Adrenal gland (tissue), 12 donors: ENCODE measurements around the gene PIK3C2G. TPM values are rescaled to one million over a fixed set of nuclear protein-coding genes. Genes with fewer than 3 reads are reported as not detected.
"Not testable (repeated sequence)": the region's sequence is repeated elsewhere in the genome, so short reads cannot be mapped to it uniquely, and the experiment has no call there.

ENCODE experiments used
- DNase-seq, 7 donors: peaks; one replicate each; pipeline ENCODE4 v3.0.0-alpha.2; 2019 to 2020
- H3K27ac ChIP-seq, 5 donors: fragments of 200-600 bp; sonication (generic) in 4 of 5; 1 replicate in 3 of 5; 2 replicates in 2 of 5; pipeline versions ENCODE4 v1.5.1 to v1.8.0; 2016 to 2020; ENCODE audit warnings: mild to moderate bottlenecking in 1 of 5
- H3K27me3 ChIP-seq: fragments of 200-600 bp; 2 replicates; pipeline ENCODE4 v1.8.0; 2021
- H3K36me3 ChIP-seq, 2 donors: fragments of 200-600 bp; replicated peaks in 1 of 2; 1 replicate in 1 of 2; 2 replicates in 1 of 2; pipeline versions ENCODE4 v1.5.1 to v1.8.0; 2018 to 2022
- H3K4me1 ChIP-seq, 2 donors: fragments of 200-600 bp; replicated peaks in 1 of 2; 1 replicate in 1 of 2; 2 replicates in 1 of 2; pipeline versions ENCODE4 v1.5.1 to v1.8.0; 2018 to 2021
- H3K4me3 ChIP-seq, 4 donors: fragments of 200-600 bp; sonication (generic) in 3 of 4; one replicate each; pipeline ENCODE4 v1.5.1; 2016 to 2018
- H3K9me3 ChIP-seq, 3 donors: fragments of 200-600 bp; sonication (generic) in 1 of 3; replicated peaks in 1 of 3; 1 replicate in 2 of 3; 2 replicates in 1 of 3; pipeline versions ENCODE4 v1.5.1 to v1.8.0; 2016 to 2021
- POLR2A ChIP-seq, 2 donors: fragments of 450-650 bp; IDR thresholded peaks; one replicate each; pipeline ENCODE4 v1.6.1; 2017; ENCODE audit warnings: antibody characterized with exemption in 2 of 2, mild to moderate bottlenecking in 2 of 2, moderate library complexity in 1 of 2
- WGBS, 4 donors: extraction: QIAGEN DNeasy Blood & Tissue Kit in 2 of 4; methylation state at CpG; one replicate each; pipeline versions ENCODE4 v1.1.5 to v1.1.7; 2013 to 2017; 5-methylcytosine and 5-hydroxymethylcytosine counted together
- intact Hi-C, 2 donors: fragments of 100-400 bp; cut with DNase I; formaldehyde crosslinking; loops; one replicate each; pipeline versions ENCODE4 v1.14.1 to v1.15.0; 2022 to 2023
- polyA plus RNA-seq, 3 donors: library from polyadenylated mRNA; stranded (reverse); fragments of 200-250 nt in 2 of 3; fragments of 350-450 nt in 1 of 3; fragmentation: Illumina TruSeq in 1 of 3; extraction: RNeasy Lipid Tissue Mini Kit (QIAGEN cat#74804) in 1 of 3; gene quantifications; one replicate each; pipeline ENCODE4 v1.2.3, GENCODE V29; 2013 to 2014
- total RNA-seq, 9 donors: library from RNA; depleted of rRNA in 4 of 9; stranded (reverse); fragments of >200 nt in 4 of 9; fragments of 120-200 nt in 1 of 9; fragmentation: NEBNext Ultra II Directional in 1 of 9; extraction: Animal tissue kit (Norgen Biotek cat#: 25700) in 1 of 9; gene quantifications; one replicate each; pipeline versions ENCODE4 v1.1.0 to v1.2.4, GENCODE V29; 2013 to 2023
- TF ChIP-seq, protein P1 (sequence below), 6 experiments: fragments of 450-650 bp in 4 of 6; fragments of 200-600 bp in 2 of 6; sonication (generic) in 1 of 6; IDR thresholded peaks; 1 replicate in 5 of 6; 2 replicates in 1 of 6; pipeline versions ENCODE4 v1.5.1 to v1.8.0; 2016 to 2021; ENCODE audit warnings: antibody characterized with exemption in 6 of 6, mild to moderate bottlenecking in 2 of 6, moderate library complexity in 1 of 6
- donor health status: healthy with polysubstance abuse.
- donor health status: Bipolar disorder and iron deficiency.
- donor health status: DM: yes; HTN: yes; CAD: no.
- donor health status: DM: no; HTN: no; CAD: no.
- donor health status: DM: no; HTN: no; CAD: no.
- donor health status: DM: yes; HTN: yes; CAD: no.

PIK3C2G gene
- total and polyA plus RNA-seq, 12 donors = 0.11 to 1.3 (median 0.54) TPM

DNA sequence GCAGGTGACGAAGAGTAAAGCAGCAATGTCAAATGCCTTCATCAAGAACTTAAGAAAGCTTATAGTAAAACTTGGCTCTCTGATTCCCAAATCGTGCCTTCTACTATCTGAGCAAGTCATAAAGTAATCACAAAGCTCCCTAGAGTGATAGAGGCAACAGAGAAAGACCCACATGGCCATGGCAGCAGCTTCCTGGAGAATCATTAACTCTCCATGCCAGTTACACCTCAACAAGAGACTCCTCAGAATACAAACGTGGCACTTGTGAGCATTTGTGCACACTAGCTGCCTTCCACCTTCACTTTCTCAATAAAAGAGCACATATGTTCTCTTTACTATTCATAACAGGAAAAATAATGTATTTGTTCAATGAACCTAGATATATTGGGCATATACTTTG is 428.5 kb downstream of the PIK3C2G start:
- 75 to 78% (median 76%) methylated on average over 3 of the region's 3 CpGs for WGBS, 4 donors
- H3K36me3 ChIP-seq = no peaks in the 10 kb centered on the region
- no peak overlapping the region for H3K4me3 ChIP-seq
- no peak for DNase-seq
- intact Hi-C loops = no loop called here
- no peaks in the 10 kb centered on the region for H3K27me3 ChIP-seq
- H3K27ac ChIP-seq = no peak overlapping the region
- H3K4me1 ChIP-seq = no peaks in the 10 kb centered on the region
- no peak for TF ChIP-seq POLR2A (IDR thresholded peaks at IDR 0.05)
- TF ChIP-seq, protein P1, sequence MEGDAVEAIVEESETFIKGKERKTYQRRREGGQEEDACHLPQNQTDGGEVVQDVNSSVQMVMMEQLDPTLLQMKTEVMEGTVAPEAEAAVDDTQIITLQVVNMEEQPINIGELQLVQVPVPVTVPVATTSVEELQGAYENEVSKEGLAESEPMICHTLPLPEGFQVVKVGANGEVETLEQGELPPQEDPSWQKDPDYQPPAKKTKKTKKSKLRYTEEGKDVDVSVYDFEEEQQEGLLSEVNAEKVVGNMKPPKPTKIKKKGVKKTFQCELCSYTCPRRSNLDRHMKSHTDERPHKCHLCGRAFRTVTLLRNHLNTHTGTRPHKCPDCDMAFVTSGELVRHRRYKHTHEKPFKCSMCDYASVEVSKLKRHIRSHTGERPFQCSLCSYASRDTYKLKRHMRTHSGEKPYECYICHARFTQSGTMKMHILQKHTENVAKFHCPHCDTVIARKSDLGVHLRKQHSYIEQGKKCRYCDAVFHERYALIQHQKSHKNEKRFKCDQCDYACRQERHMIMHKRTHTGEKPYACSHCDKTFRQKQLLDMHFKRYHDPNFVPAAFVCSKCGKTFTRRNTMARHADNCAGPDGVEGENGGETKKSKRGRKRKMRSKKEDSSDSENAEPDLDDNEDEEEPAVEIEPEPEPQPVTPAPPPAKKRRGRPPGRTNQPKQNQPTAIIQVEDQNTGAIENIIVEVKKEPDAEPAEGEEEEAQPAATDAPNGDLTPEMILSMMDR (IDR thresholded peaks at IDR 0.05) = no peak
- H3K9me3 ChIP-seq = no peaks in the 10 kb centered on the region

- no peaks in the 10 kb centered on the region for H3K36me3 ChIP-seq
- no peaks in the 10 kb centered on the region for H3K4me1 ChIP-seq
- no peaks in the 10 kb centered on the region for H3K27me3 ChIP-seq
- TF ChIP-seq, protein P1 (IDR thresholded peaks at IDR 0.05) = no peak
- no peak for TF ChIP-seq POLR2A (IDR thresholded peaks at IDR 0.05)
- WGBS, 4 donors = 86 to 93% (median 90%) methylated on average over 4 of the region's 4 CpGs
- no peak for DNase-seq
- no peaks in the 10 kb centered on the region for H3K9me3 ChIP-seq
- intact Hi-C loops = no loop called here
- no peak overlapping the region for H3K4me3 ChIP-seq
- no peak overlapping the region for H3K27ac ChIP-seq
Measured at GRCh38 chr12:18690653-18691052, 429.3 kb downstream of the PIK3C2G start.

- H3K4me1 ChIP-seq, H3K36me3 ChIP-seq, H3K4me3 ChIP-seq, H3K9me3 ChIP-seq, H3K27me3 ChIP-seq, intact Hi-C loops, DNase-seq, H3K27ac ChIP-seq: not testable (repeated sequence)
- 83 to 87% (median 85%) methylated on average over 5 of the region's 5 CpGs for WGBS, 4 donors
Measured at GRCh38 chr12:18693986-18694385, 432.7 kb downstream of the PIK3C2G start.

DNA sequence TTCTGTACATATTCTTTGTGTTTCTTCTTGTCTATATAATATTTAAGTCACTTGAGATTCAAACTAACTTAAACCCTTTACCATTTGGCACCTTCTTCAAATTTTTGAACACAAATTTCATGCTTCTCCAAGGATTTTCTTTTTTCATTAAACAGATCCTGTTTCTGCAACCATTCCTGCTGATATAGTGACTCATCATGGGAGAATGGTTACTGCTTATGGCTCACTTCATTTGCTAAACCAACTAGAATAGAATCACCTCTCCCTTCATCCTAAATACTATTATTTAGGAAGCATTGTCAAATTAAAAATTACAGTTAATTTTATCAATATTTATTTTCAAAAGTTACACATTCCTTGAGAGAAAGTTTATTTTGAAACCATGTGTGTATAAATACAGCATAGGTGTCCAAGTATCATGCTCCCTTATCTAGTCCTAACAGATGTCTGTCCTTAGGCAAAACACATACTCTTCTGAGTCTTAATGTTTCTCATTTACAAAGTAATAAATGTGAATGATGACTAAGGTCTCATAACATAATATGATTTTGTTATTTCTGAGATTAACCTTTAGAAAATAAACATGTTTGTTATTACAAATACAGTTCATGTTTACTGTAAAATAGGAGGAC is 435.8 kb downstream of the PIK3C2G start:
- H3K4me1 ChIP-seq = peaks cover 0 to 5% of the 10 kb centered on the region in 2 donors
- no peak overlapping the region for H3K4me3 ChIP-seq
- intact Hi-C loops = no loop called here
- no peaks in the 10 kb centered on the region for H3K36me3 ChIP-seq
- H3K27ac ChIP-seq = no peak overlapping the region
- H3K27me3 ChIP-seq = no peaks in the 10 kb centered on the region
- TF ChIP-seq POLR2A (IDR thresholded peaks at IDR 0.05) = no peak
- TF ChIP-seq, protein P1 (IDR thresholded peaks at IDR 0.05) = no peak
- no peaks in the 10 kb centered on the region for H3K9me3 ChIP-seq
- no peak for DNase-seq

Other genes starting within 250 kb of the PIK3C2G start
- 1 to 10 TPM in 6 of 9 donors, under 1 TPM in 2, not detected in 1; 0.54 to 3.5 (median 1.4) TPM for gene RERGL, start 171.3 kb upstream of the PIK3C2G start, total RNA-seq
- gene RERGL, start 171.3 kb upstream of the PIK3C2G start, polyA plus RNA-seq = 10 to 100 TPM in 1 of 3 donors, 1 to 10 TPM in 2; 2.3 to 23.9 (median 2.7) TPM